ENCODE measurements around the gene C2orf92. TPM values are rescaled to one million over a fixed set of nuclear protein-coding genes. Genes with fewer than 3 reads are reported as not detected.

Gene C2orf92
- total and polyA plus RNA-seq, 2 donors (not counting 1 experiment from before 2014, with no cell fraction given): 0.99 to 1.1 TPM

DNA sequence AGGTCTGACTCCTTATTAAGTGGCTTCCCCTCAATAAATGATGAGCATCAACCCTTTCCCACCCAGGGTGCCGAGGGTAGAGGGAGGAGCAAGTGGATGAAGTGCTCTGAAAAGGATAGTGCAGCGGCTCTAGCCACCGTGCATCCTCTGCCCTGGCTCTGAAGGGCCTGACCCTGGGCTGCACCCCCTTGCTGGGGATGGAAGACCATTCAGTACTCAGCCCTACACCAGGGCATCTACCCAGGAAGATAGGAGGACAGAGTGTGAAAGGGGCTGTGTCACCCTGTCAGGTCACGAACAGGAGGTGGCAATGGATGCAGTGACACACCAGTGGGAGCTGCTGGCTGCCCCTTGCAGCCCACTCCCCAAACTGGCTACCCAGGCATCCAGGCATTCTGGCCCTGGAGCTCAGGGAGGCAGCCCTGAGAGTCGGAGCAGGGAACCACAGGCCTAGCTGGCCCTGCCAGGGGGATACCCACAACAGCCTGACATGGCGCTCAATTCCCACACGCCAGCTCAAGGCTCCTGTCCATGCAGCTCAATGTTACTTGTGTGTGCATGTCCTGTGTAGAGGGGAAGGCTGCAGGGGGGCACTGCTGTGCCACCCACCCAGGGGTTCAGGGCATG lies 13.3 kb upstream of the C2orf92 start:
- Histone ChIP-seq H3K79me2 (ENCODE audit: control insufficient read depth, insufficient read depth, low read length) (peaks cover 21% of the 10 kb centered on the region), H4K20me1 (ENCODE audit: control insufficient read depth, extremely low read depth, insufficient read depth, low read length) (no peaks in the 10 kb centered on the region), H3K9me3 (ENCODE audit: control insufficient read depth, insufficient read depth, low read depth, low read length) (no peaks in the 10 kb centered on the region), H3K36me3 (ENCODE audit: control insufficient read depth, insufficient read depth, low read length) (peaks cover 37% of the 10 kb centered on the region), H3K4me2 (ENCODE audit: extremely low read depth, insufficient read depth, low read length) (no peak overlapping the region), H3K27ac (ENCODE audit: insufficient read depth, low read length) (no peak overlapping the region), H3K4me3 (replicated peaks in 1 of 4; ENCODE audit: control extremely low read depth in 1 of 4, insufficient read depth in 1 of 4, low read depth in 3 of 4, low read length in 4 of 4) (no peak overlapping the region), H3K9ac (ENCODE audit: insufficient read depth, low read length) (no peak overlapping the region), H3K27me3 (ENCODE audit: control insufficient read depth, insufficient read depth, low read length) (no peaks in the 10 kb centered on the region), H2AFZ (ENCODE audit: low read length) (no peak overlapping the region), H3K4me1 (ENCODE audit: control insufficient read depth, extremely low read depth, insufficient read depth, low read length) (peaks cover 3% of the 10 kb centered on the region)
- TF ChIP-seq, protein P1, sequence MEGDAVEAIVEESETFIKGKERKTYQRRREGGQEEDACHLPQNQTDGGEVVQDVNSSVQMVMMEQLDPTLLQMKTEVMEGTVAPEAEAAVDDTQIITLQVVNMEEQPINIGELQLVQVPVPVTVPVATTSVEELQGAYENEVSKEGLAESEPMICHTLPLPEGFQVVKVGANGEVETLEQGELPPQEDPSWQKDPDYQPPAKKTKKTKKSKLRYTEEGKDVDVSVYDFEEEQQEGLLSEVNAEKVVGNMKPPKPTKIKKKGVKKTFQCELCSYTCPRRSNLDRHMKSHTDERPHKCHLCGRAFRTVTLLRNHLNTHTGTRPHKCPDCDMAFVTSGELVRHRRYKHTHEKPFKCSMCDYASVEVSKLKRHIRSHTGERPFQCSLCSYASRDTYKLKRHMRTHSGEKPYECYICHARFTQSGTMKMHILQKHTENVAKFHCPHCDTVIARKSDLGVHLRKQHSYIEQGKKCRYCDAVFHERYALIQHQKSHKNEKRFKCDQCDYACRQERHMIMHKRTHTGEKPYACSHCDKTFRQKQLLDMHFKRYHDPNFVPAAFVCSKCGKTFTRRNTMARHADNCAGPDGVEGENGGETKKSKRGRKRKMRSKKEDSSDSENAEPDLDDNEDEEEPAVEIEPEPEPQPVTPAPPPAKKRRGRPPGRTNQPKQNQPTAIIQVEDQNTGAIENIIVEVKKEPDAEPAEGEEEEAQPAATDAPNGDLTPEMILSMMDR (conservative IDR thresholded peaks at IDR 0.05 in 1 of 2, IDR thresholded peaks at IDR 0.05 in 1 of 2; ENCODE audit: low read depth in 1 of 2, low read length in 2 of 2): no peak
- TF ChIP-seq EZH2 (IDR thresholded peaks at IDR 0.05; ENCODE audit: low read length, missing control alignments): no peak
- DNase-seq (ENCODE audit: low read depth in 2 of 2): no peak

DNA sequence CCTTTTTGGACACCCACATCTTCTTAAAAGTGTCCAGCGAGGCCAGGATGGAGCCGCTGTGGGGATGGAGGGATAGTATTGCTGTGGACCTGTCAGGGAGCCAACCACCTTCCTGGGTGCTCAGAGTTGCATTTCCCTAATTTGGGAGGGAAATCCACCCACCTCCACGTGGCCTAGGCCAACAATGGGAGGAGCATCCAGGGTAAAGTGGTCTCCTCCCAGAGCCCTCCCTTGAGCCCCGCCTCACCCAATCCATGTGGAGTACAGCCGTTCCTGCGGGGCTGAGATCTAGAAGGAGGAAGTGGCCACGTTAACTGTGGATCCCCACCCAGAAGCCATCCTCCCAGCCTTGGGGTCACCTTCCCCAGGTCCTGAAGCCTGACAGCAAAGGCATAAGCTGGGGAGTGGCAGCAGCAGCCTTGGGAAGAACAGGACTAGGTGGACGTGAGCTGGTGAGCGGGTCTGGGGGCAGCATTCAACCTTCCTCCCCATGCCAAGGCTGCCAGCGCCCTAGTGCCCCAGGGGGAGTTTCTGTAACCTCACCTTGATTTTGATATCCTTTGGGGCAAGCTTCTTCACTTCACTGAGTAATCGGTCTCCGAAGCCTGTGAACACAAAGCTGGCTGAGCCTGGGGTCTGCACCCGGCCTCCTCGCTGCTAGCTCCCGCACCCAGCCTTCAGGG lies 12.5 kb upstream of the C2orf92 start:
- H3K9me3 ChIP-seq (ENCODE audit: control insufficient read depth, insufficient read depth, low read depth, low read length): no peaks in the 10 kb centered on the region
- no peaks in the 10 kb centered on the region for H4K20me1 ChIP-seq (ENCODE audit: control insufficient read depth, extremely low read depth, insufficient read depth, low read length)
- no peak for DNase-seq (ENCODE audit: low read depth in 2 of 2)
- no peak overlapping the region for H3K4me3 ChIP-seq (replicated peaks in 1 of 4; ENCODE audit: control extremely low read depth in 1 of 4, insufficient read depth in 1 of 4, low read depth in 3 of 4, low read length in 4 of 4)
- no peak overlapping the region for H3K4me2 ChIP-seq (ENCODE audit: extremely low read depth, insufficient read depth, low read length)
- no peak overlapping the region for H3K27ac ChIP-seq (ENCODE audit: insufficient read depth, low read length)
- peaks cover 8% of the 10 kb centered on the region for H3K4me1 ChIP-seq (ENCODE audit: control insufficient read depth, extremely low read depth, insufficient read depth, low read length)
- TF ChIP-seq EZH2 (IDR thresholded peaks at IDR 0.05; ENCODE audit: low read length, missing control alignments): no peak
- TF ChIP-seq, protein P1 (conservative IDR thresholded peaks at IDR 0.05 in 1 of 2, IDR thresholded peaks at IDR 0.05 in 1 of 2; ENCODE audit: low read depth in 1 of 2, low read length in 2 of 2): no peak
- no peak overlapping the region for H2AFZ ChIP-seq (ENCODE audit: low read length)
- H3K36me3 ChIP-seq (ENCODE audit: control insufficient read depth, insufficient read depth, low read length): peaks cover 37% of the 10 kb centered on the region
- H3K79me2 ChIP-seq (ENCODE audit: control insufficient read depth, insufficient read depth, low read length): peaks cover 29% of the 10 kb centered on the region
- no peak overlapping the region for H3K9ac ChIP-seq (ENCODE audit: insufficient read depth, low read length)
- no peaks in the 10 kb centered on the region for H3K27me3 ChIP-seq (ENCODE audit: control insufficient read depth, insufficient read depth, low read length)

DNA sequence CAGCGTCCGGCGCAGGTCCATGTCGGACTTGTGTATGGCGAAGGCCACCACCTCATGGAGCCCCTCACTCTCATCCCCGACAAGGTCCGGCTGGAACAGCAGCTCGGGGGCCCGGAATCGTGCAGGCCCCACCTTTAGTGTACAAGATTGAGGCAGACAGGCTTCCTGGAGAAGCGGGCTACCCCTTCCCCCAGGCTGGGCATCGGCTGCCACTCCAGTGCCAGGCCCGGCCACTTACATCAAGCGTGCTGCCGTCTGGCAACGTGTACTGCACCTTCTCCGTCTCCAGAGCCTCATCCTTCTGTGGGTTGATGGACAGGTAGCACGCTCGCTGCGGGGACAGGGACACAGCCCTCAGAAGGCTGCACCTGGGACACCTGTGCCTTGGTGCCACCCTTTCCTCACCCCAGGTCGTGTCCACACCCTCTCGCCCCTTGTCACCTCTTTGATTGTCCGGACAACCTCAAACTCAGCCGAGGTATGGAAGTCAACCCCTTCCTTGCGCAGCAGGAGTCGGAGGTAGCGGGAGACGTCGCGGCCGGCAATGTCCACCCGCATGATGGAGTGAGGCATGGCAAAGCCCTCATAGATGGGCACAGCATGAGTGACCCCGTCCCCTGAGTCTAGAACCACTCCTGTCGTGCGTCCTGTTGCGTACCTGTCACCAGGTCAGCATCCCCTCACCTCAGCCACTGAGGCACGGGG lies 11.4 kb upstream of the C2orf92 start:
- no peak overlapping the region for H3K4me3 ChIP-seq (replicated peaks in 1 of 4; ENCODE audit: control extremely low read depth in 1 of 4, insufficient read depth in 1 of 4, low read depth in 3 of 4, low read length in 4 of 4)
- H2AFZ ChIP-seq (ENCODE audit: low read length): no peak overlapping the region
- no peak overlapping the region for H3K27ac ChIP-seq (ENCODE audit: insufficient read depth, low read length)
- peaks cover 37% of the 10 kb centered on the region for H3K36me3 ChIP-seq (ENCODE audit: control insufficient read depth, insufficient read depth, low read length)
- peaks cover 8% of the 10 kb centered on the region for H3K4me1 ChIP-seq (ENCODE audit: control insufficient read depth, extremely low read depth, insufficient read depth, low read length)
- H3K27me3 ChIP-seq (ENCODE audit: control insufficient read depth, insufficient read depth, low read length): no peaks in the 10 kb centered on the region
- no peak for DNase-seq (ENCODE audit: low read depth in 2 of 2)
- peaks cover 33% of the 10 kb centered on the region for H3K79me2 ChIP-seq (ENCODE audit: control insufficient read depth, insufficient read depth, low read length)
- no peak for TF ChIP-seq EZH2 (IDR thresholded peaks at IDR 0.05; ENCODE audit: low read length, missing control alignments)
- TF ChIP-seq, protein P1 (conservative IDR thresholded peaks at IDR 0.05 in 1 of 2, IDR thresholded peaks at IDR 0.05 in 1 of 2; ENCODE audit: low read depth in 1 of 2, low read length in 2 of 2): no peak
- H3K4me2 ChIP-seq (ENCODE audit: extremely low read depth, insufficient read depth, low read length): no peak overlapping the region
- H3K9ac ChIP-seq (ENCODE audit: insufficient read depth, low read length): no peak overlapping the region
- no peaks in the 10 kb centered on the region for H4K20me1 ChIP-seq (ENCODE audit: control insufficient read depth, extremely low read depth, insufficient read depth, low read length)
- no peaks in the 10 kb centered on the region for H3K9me3 ChIP-seq (ENCODE audit: control insufficient read depth, insufficient read depth, low read depth, low read length)

Data from fibroblast of lung (primary cell).